ENCODE data around the gene MORN4. TPM values are rescaled to one million over a fixed set of nuclear protein-coding genes. Genes with fewer than 3 reads are reported as not detected.

The MORN4 gene
- total RNA-seq, 1 experiment from 2014 or later: 9.7 TPM

DNA sequence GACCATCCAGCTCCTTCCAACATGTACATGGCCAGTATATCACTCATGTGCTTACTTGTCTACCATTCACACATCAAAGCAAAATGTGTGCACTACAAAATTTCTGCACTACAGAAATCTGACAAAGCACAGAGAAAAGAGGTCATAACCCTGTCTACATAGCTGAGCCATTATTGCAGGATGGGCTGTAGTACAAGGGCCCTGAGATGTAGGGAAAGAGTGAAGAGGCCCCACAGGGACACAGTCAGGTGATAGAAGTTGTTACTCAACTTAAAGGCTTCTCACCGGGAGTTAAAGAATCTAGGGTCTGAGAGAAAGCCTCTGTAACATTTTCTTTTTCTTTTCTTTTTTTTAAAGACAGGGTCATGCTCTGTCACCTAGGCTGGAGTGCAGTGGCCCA, 36.3 kb upstream of the MORN4 start:
- H3K27me3 ChIP-seq (replicated peaks; ENCODE audit: control insufficient read depth, insufficient read depth, low read length): no peaks in the 10 kb centered on the region
- no peak overlapping the region for H3K4me3 Mint-ChIP-seq (ENCODE audit: unreplicated experiment)
- H3K36me3 ChIP-seq (ENCODE audit: control insufficient read depth, insufficient read depth, low read length): no peaks in the 10 kb centered on the region; the same call in 1 of the 2 replicates
- ChIA-PET POLR2A (interaction anchor here (1.2 kb wide), 1 partner anchor 18 kb away, joined by 3 read pairs; the partner anchor contains the start of gene AVPI1), CTCF (interaction anchor here (0.9 to 1.2 kb wide), 2 partner anchors 29 to 40 kb away, joined by 3 to 4 read pairs; partner anchors contain the start of gene PI4K2A)
- H3K9me3 ChIP-seq: no peaks in the 10 kb centered on the region
- DNase-seq: no peak
- peaks cover 74% of the 10 kb centered on the region for H3K36me3 Mint-ChIP-seq (ENCODE audit: insufficient read depth, unreplicated experiment)
- TF ChIP-seq, protein P1, sequence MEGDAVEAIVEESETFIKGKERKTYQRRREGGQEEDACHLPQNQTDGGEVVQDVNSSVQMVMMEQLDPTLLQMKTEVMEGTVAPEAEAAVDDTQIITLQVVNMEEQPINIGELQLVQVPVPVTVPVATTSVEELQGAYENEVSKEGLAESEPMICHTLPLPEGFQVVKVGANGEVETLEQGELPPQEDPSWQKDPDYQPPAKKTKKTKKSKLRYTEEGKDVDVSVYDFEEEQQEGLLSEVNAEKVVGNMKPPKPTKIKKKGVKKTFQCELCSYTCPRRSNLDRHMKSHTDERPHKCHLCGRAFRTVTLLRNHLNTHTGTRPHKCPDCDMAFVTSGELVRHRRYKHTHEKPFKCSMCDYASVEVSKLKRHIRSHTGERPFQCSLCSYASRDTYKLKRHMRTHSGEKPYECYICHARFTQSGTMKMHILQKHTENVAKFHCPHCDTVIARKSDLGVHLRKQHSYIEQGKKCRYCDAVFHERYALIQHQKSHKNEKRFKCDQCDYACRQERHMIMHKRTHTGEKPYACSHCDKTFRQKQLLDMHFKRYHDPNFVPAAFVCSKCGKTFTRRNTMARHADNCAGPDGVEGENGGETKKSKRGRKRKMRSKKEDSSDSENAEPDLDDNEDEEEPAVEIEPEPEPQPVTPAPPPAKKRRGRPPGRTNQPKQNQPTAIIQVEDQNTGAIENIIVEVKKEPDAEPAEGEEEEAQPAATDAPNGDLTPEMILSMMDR (IDR thresholded peaks at IDR 0.05; ENCODE audit: insufficient read depth in 1 of 2, low read depth in 1 of 2, low read length in 1 of 2, severe bottlenecking in 1 of 2, unreplicated experiment in 1 of 2): no peak
- peaks cover 26% of the 10 kb centered on the region for H3K4me1 ChIP-seq
- intact Hi-C loops (cut with micrococcal nuclease; ENCODE audit: unreplicated experiment): no loop called here
- no peaks in the 10 kb centered on the region for H3K9me3 Mint-ChIP-seq (ENCODE audit: unreplicated experiment)
- no peak overlapping the region for H3K4me3 ChIP-seq (ENCODE audit: low read depth, low read length)
- H3K27ac Mint-ChIP-seq (ENCODE audit: unreplicated experiment): no peak overlapping the region
- H3K27me3 Mint-ChIP-seq (ENCODE audit: insufficient read depth, unreplicated experiment): no peaks in the 10 kb centered on the region
- no TSS peak for BruUV-seq (replicated peaks)
- H3K4me1 Mint-ChIP-seq (ENCODE audit: low read depth, unreplicated experiment): peaks cover 5% of the 10 kb centered on the region

DNA sequence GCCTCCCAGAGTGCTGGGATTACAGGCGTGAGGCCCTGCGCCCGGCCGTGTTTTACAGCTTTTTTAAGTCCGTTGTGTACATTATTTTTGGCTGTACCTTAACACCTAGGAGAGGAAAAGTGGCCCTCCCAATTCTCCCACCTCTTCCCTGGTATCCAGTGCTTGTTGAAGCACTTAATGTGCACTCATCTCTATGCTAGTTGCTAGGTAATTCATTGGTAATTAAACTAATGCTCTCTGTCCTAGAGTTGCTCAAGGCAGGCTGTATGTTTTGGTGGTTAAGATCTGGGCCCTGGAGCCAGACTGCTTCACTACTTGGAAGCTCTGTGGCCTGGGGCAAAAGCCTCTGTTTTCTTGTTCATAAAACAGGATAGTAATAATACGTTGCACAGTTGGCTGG, 34.2 kb upstream of the MORN4 start:
- Mint-ChIP-seq H3K36me3 (ENCODE audit: insufficient read depth, unreplicated experiment) (peaks cover 75% of the 10 kb centered on the region), H3K9me3 (ENCODE audit: unreplicated experiment) (no peaks in the 10 kb centered on the region), H3K4me3 (ENCODE audit: unreplicated experiment) (no peak overlapping the region), H3K4me1 (ENCODE audit: low read depth, unreplicated experiment) (peaks cover 18% of the 10 kb centered on the region), H3K27ac (ENCODE audit: unreplicated experiment) (no peak overlapping the region), H3K27me3 (ENCODE audit: insufficient read depth, unreplicated experiment) (no peaks in the 10 kb centered on the region)
- TF ChIP-seq, protein P1 (IDR thresholded peaks at IDR 0.05; ENCODE audit: insufficient read depth in 1 of 2, low read depth in 1 of 2, low read length in 1 of 2, severe bottlenecking in 1 of 2, unreplicated experiment in 1 of 2): no peak
- CTCF ChIA-PET: interaction anchor here (0.7 kb wide), 1 partner anchor 35 kb away, joined by 4 read pairs; no protein-coding TSS in a partner anchor
- Histone ChIP-seq H3K36me3 (ENCODE audit: control insufficient read depth, insufficient read depth, low read length) (no peaks in the 10 kb centered on the region; the same call in 1 of the 2 replicates), H3K4me1 (peaks cover 44% of the 10 kb centered on the region), H3K4me3 (ENCODE audit: low read depth, low read length) (no peak overlapping the region), H3K9me3 (no peaks in the 10 kb centered on the region), H3K27me3 (replicated peaks; ENCODE audit: control insufficient read depth, insufficient read depth, low read length) (no peaks in the 10 kb centered on the region)
- intact Hi-C loops (cut with micrococcal nuclease; ENCODE audit: unreplicated experiment): no loop called here
- POLR2A ChIA-PET: no interaction called here
- DNase-seq: no peak
- no TSS peak for BruUV-seq (replicated peaks)

DNA sequence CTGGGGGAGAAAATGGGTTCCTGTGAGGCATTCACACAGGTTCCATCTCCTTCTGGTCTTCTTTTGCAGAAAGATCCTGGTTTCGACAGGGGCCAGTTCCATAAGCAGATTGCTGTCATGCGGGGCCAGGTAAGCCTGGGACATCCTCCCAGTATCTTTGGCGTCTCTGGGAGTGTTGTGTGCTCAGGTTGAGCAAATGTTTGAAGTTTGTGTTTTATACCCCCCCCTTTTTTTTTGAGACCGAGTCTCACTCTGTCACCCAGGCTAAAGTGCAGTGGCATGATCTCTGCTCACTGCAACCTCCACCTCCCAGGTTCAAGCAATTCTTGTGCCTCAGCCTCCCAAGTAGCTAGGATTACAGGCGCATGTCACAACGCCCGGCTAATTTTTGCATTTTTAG, 33.7 kb upstream of the MORN4 start:
- Histone ChIP-seq H3K4me1 (peaks cover 48% of the 10 kb centered on the region), H3K27me3 (replicated peaks; ENCODE audit: control insufficient read depth, insufficient read depth, low read length) (no peaks in the 10 kb centered on the region), H3K4me3 (ENCODE audit: low read depth, low read length) (no peak overlapping the region), H3K36me3 (ENCODE audit: control insufficient read depth, insufficient read depth, low read length) (no peaks in the 10 kb centered on the region; the same call in 1 of the 2 replicates), H3K9me3 (no peaks in the 10 kb centered on the region)
- CTCF ChIA-PET: interaction anchor here (0.7 kb wide), 1 partner anchor 35 kb away, joined by 4 read pairs; no protein-coding TSS in a partner anchor
- Mint-ChIP-seq H3K9me3 (ENCODE audit: unreplicated experiment) (no peaks in the 10 kb centered on the region), H3K27me3 (ENCODE audit: insufficient read depth, unreplicated experiment) (no peaks in the 10 kb centered on the region), H3K27ac (ENCODE audit: unreplicated experiment) (no peak overlapping the region), H3K4me3 (ENCODE audit: unreplicated experiment) (no peak overlapping the region), H3K36me3 (ENCODE audit: insufficient read depth, unreplicated experiment) (peaks cover 79% of the 10 kb centered on the region), H3K4me1 (ENCODE audit: low read depth, unreplicated experiment) (peaks cover 20% of the 10 kb centered on the region)
- intact Hi-C loops (cut with micrococcal nuclease; ENCODE audit: unreplicated experiment): no loop called here
- BruUV-seq (replicated peaks): no TSS peak
- TF ChIP-seq, protein P1 (IDR thresholded peaks at IDR 0.05; ENCODE audit: insufficient read depth in 1 of 2, low read depth in 1 of 2, low read length in 1 of 2, severe bottlenecking in 1 of 2, unreplicated experiment in 1 of 2): no peak
- POLR2A ChIA-PET: no interaction called here
- DNase-seq: no peak
